GM18858 (cell line): ENCODE measurements around the gene THSD7A.
"Not testable (repeated sequence)": the region's sequence is repeated elsewhere in the genome, so short reads cannot be mapped to it uniquely, and the experiment has no call there.

ENCODE experiments used
- ATAC-seq: cut with Tn5 transposase; IDR thresholded peaks from one replicate; pipeline ENCODE4 v1.9.1; 2021; ENCODE audit not compliant: unreplicated experiment

Gene THSD7A

DNA sequence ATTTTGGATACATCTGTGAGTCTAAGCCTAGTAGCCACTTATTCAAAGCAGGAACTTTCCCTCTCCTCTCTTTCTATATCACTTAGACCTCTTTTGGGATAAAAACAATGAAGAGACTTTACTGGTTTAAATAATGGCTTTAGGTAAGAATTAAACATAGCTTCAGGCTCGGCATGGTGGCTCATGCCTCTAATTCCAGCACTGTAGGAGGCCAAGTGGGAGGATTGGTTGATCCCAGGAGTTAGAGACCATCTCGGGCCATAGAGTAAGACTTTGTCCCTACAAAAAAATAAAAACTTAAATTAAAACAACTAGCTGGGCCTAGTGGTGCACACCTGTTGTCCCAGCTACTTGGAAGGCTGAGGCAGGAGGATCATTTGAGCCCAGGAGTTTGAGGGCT is 304.3 kb downstream of the THSD7A start:
- no peak for ATAC-seq

DNA sequence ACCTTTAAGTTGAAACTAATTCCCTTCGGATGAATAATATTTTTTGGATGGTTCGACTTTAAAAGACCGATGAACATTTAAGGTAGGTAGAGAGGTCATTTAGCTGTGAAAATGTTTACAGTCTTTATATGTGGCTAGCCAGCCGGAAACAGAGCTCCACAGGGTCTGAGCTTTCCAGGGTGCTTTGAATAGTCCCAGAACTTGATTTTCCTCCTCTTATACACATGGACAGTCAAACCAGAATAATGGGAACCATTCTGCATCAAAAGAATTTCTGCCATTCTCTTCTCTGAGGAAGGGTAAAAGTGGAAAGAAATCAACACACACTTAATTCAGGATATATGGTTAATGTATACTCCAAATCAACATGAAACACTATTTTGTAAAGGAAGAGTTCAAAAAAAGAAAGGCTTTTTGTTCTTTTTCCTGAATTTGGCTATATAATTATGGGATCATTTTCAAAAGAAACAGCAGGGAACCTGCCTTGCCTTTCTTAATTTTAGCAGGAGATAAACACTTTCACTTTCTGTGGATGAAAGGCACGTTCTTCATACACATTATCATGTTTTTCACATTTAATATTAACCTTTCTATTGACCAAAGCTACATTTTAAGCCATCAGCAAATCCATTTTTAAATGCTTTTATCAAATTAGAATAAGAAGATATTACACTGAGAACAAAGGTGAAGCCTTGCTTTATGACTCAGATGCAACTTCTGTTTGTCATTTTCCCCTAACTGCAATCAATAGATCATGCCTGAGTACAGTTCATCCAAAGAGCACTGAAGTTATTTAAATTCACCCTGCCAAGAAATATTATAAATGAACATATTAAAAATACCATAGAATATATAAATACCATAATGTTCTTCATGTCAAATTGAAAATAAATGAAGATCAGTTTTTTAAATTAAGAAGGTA is 307.3 kb downstream of the THSD7A start:
- ATAC-seq = no peak

DNA sequence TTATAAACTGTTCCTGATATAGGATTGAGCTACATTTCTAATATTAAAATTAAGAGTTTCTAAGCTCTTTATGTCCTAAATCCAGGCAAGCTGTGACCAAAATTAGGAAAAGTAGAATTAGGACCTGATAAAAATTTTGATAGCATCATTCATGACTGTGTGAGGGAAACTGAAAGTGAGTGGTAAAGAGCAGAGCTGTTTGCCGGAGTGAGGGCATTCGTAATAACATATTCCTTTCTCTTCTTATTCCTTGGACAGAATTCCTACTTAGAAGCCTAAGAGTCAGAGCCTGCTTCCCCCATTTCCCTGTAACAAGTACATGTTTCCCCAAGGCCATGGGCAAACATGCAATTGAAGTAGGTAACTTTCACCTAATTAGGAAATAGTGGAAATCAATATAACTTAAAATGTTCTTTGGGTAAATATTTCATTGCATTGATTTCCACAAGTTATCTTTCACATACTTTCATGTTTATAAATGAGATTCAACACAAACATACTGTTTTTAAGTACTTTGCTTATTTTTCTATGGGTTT is 310.0 kb downstream of the THSD7A start:
- not testable (repeated sequence) for ATAC-seq

DNA sequence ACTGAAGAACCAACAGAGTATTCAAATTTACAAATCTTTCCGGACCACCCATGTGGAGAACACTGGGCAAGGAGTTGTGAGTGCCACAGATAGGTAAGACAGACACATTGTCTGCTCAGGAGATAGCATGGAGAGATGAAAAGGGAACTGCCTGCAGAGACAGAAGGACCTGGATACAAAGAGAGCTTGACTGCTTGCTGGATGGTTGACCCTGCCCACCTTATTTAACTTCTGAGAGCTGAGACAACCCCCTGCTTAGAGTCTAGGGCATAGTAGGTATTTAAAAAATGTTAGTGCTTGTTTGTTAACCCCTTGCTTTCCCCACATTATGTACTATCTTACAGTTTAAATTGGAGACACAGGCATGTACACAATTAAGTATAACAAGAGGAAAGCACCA is 314.1 kb downstream of the THSD7A start:
- ATAC-seq = no peak

DNA sequence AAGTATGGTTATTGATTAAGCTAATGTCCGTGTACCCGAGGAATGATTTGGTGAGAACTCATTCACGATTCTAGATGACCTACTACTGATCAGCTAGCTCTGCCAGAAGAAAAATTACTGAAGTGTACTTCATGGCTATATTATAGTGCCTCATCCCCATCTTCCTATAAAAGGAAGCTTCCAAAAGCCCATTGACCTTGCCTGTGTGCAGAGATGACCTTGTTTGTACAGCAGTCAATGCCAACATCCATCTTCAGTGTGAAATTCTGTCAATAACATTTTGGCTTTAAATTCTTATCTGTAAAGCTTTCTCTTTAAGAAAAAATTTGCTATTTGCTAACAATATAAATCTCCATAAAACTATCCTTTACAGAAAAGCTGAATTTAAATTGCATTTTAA is 315.7 kb downstream of the THSD7A start:
- ATAC-seq = no peak

DNA sequence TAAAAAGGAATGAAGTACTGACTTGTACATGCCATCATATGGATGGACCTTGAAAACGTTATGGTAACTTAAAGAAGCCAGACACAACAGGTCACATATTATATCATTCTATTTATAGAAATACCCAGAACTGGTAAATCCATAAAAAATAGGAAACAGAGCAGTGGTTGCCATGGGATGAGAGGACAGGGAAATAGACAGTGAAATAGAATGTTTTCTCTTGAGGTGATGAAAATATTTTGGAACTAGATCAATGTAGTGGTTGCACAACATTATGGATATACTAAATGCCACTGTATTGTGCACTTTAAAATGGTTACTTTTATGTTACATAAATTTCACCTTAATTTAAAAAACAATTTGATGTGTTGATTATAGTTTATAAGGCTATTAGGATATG is 318.5 kb downstream of the THSD7A start:
- no peak for ATAC-seq

DNA sequence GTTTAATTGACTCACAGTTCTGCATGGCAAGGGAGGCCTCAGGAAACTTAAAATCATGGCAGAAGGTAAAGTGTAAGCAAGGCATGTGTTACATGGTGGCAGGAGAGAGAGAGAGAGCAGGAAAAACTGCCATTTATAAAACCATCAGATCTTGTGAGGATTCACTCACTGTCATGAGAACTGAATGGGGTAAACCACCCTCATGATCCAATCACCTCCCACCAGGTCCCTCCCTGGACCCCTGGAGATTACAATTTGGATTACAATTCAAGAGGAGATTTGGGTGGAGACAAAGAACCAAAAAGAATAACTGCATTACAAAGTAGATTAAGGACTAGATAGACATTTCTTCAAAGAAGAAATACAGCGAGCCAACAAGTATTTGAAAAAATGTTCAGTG is 324.1 kb downstream of the THSD7A start:
- ATAC-seq = no peak

DNA sequence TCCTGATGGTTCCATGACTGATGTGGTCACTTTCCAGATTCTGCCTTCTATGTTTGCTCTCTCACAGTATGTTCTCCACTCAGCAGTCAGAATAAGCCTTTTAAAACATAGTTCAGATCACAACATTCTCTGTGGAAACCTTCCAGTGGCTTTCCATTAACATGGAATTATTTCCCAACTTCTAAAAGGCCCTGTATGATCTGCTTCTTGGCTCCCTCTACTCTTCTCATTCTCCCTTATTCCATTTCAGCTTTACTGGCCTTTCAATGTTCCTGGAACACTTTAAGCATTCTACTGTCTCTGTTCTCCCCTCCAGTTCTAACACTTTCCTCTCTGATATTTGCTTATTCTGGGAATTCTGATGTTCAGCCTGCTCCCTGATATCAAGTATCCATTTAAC is 325.6 kb downstream of the THSD7A start:
- ATAC-seq = no peak

DNA sequence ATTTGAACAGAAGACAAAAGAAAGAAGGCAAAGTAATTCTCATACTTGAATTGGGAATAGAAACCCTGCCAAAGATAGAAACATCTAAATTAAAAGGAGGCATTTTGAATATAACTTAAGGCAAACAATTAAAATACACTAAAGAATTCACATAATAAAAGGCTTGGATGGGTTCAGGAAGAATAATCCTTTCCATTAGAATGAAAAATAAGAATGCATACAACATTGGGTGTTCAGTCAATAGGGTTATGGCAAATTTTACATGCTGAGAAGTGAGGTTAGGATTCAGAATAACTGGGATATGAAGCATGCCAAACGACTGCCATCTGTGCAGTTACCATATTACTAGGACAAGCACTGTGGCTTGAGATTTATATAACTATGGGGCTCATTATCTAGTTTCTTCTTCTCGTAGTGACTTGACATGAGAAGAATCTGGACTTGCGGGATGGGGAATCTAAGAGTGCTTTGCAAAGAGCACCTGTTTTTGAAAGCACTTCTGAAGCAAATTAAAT is 326.5 kb downstream of the THSD7A start:
- ATAC-seq = no peak

DNA sequence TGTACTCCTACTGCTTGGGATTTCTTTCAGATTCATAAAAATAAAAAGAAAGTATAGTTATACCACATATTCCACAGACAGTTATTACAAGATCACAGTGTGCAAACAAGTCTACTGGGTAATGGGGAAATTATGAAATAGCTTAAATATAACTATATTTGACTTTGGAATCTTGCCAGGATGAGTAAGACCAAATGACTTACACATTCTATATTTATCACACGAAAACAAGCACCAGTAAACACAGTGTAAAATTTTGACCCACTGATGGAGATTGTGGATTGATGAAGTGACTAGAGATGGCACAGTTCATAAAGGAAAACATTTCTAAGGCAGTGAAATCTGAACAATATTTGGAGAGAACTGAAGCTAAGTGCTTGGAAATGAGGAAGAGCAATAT is 339.7 kb downstream of the THSD7A start:
- no peak for ATAC-seq

DNA sequence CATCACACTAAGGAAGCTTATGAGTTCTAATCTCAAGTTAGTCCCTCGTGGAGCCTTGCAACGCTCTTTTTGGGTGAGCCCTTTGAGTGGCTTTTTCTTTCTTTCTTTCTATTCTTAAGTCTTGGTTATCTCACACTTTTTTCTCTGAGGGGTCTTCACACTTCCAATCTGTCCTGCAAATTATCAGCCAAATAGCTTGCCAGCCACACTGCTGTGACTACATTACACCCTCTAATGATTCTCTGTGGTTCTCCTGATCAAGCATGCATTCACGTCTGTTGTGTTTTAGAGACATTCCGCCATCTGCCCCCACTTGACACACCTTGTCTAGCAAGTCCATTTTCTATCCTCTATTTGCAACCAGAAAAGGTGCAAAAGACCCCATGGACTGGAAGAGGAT is 340.2 kb downstream of the THSD7A start:
- no peak for ATAC-seq

DNA sequence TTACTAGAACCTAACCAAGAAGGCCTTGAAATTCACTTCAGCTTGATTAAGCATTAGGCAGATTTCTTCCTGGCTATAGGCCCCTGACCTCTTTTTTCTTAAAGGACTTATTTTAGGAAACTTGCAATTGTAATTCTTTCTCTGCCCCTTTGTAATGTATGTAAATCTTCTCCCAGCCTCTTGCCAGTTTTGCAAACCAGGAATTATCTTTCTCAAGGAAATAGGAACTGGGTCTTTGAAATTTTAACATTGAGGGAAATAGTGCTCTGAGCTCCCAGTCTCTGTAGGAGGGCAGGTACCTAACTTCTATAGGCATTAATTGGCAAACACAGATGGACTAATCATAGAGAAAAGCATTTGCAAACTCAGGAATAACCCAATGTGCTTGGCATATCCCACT is 342.7 kb downstream of the THSD7A start:
- no peak for ATAC-seq

DNA sequence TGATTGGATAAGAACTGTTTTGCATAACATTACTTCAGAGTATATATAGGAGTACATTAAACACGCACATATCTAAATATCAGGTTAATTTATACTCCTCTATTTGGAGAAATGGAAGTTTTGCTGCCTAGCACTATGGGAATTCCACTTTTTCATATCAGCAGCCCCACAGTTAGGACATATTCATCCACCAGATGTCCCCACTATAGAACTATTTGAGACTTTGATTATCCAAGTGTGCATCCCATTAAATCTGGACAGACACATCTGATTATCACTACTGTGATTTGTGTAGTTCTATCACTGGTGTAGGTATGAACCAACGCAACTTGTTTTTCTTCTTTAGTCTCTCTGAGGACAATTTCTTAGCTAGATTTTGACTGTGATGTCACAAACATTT is 345.7 kb downstream of the THSD7A start:
- ATAC-seq = no peak

DNA sequence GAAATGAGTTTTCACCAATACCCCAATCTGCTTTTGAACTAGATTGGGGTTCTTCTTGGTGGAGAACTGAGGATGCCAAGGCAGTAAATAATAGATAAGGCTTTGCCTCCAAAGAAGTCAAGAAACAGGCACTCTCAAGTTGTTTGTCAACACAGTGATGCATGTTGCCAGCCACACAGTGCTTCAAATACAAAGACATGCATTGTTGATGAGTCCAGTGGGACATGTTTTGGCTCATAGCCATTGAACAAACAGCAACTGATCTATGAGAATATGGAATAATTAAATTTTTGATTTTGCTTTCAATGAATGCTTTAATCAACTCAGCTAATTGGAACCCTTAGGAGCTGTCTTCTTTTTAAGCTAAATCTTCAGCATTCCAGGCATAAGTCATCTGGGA is 346.4 kb downstream of the THSD7A start:
- ATAC-seq = no peak

DNA sequence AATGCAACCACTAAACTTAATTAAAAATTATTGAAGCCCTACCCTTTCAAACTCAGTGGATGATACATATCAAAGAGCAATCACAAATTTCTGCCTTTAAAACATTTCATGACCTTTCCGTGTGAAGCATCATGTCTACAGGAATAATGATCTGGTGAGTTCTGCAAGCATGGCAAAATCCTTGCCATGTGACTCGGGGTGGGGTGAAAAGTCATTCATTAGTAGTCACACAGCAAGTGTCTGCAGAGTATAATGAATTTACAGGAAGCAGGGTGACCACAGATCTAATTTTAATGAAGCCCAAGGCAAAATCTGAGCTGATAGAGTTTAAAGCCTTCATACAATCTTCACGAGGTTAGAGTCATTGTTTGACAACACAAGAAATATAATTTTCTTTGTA is 351.9 kb downstream of the THSD7A start:
- no peak for ATAC-seq

DNA sequence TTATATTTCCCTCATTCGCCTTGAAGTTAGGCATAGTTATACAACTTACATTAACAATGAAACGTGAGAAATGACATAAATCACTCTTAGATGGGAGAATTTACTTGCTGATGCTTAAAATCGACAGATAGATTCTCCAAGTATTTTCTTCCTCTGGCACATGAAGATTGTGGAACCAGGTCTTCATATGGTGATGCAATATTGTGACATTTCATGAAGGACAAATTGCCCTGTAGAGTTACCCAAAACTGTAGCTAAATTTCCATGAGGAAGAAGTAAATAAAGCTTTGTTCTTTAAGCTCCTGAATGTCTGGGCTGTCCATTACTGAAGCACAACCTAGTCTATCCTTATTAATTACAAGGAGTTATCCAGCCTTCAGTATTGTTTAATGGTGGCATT is 353.1 kb downstream of the THSD7A start:
- no peak for ATAC-seq

DNA sequence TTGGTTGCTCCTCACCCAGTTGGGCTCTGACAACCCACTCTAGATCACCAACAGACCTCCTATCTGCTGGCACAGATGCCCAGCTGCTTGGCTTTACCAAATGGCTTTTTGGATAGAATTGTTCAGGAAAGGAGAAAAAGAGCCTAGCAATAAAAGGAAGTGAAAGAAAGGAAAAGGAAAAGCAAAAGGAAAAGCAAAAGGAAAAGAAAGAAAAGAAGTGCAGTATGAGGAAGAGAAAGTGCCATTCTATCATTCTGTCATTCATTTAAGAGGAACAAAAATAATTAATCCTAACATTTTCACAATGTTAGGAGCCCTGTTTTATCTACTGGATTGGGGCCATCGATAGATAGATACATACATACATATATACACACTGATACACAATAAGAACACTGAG is 353.6 kb downstream of the THSD7A start:
- ATAC-seq = no peak

DNA sequence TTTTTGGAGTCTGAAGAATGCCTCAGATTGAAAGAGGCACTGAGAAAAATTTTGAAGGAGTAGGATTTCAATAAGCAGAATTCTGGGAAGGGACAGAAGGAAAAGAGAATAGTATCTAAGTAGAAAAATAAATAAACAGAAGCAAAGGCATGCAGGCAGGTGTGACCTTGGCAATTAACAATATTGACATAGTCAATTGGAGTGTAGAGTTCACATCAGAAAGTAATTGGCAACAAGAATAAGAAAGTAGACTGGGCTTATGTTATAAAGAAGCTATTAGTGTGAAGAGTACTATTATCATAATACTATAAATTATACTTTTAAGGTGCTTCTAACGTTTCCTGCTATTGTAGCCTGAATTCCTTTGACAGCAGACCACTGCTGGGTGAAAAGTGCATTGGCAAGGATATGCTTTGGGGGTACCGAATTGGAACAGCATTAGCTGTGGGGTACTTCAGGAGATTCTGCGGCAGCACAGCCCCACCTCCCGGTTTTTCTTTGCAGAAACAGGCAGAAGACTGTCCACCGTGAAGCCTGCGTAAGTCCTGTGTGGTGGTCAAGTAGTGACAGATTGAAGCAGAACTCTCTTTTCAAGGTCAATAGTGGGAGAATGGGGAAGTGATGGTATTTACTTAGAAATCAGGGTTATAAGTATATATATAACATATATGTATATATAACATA is 357.0 kb downstream of the THSD7A start:
- ATAC-seq = no peak

DNA sequence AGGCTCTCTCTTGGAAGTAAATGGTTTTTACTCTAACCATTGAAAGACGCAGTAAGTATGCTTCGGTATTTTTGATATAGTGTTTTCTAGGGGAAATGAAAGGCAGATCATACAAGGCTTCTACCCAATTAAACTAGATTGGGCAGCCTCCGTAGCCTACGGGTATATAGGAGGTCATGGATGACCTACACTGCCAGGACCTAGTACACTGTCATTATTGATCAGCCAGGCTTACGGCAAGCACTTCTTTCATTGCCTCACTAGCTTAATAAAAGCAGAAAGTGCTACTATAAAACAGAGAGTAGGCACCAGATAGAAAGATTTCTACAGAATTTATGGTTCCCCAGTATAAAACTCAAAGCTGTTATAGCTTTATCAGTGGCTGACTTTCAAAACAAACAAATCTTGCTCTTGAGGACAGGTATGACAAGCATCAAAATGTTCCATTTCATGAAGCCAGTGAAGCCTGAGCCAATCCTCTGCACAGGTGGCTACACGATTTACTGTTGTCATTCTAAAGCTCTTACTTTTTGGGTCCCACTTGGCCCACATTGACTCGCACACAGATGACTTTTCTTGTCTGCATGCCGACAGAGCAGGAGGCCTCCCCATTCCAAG is 358.1 kb downstream of the THSD7A start:
- no peak for ATAC-seq

DNA sequence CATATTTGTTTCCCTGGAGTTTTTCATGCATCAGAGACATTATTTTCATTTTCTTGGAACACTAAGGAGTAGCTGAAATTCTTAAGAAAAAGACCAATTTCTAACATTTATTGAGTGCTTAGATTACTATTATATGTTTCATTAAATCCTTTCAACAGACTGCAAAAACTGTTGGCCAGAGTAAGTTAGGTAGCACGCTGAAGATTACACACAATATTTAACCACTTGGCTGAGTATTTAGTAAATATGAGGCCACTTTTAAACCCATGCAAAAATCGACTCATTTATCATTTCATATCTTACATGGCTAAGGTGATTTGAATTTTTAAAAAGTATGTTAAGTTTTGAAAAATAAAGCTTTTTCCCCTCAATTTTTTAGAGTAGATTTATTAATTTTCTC is 358.8 kb downstream of the THSD7A start:
- no peak for ATAC-seq

DNA sequence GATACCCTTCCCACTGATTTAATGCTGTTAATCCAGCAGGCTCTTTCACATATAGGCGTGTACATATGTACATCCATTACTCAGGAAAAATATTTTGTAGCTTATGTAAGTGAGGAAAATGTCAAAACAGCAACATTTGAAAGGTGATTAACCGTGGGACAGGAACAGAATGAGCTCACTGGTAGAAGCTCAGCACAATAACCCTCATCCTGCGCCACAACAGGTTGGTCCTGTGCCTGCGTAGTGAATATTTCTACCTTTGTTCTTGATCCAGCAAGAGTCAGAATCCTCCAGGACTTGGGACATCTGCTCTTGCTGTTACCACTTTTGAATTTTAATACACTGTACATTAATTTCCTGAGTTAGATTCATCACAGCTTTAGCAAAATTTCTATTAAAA is 359.4 kb downstream of the THSD7A start:
- ATAC-seq = no peak

DNA sequence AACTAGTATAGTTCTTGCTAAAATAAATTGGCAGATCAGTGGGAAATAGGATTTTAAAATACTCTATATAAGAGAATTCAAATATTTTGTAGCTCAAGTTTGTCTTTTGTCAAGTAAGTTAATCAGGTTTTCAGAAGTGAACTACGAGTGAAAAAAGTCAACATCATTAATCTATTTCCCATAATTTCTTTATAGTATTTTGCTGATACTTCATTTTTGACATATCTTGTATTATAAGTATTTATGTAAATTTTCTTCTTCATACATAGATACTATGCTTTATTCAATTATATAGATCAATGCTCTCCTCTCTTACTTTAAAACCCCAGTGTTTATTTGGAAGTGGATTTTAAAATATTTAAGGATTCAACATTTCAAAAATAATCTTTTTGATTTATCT is 360.7 kb downstream of the THSD7A start:
- no peak for ATAC-seq
